Inflammatory macrophage treated with lipopolysaccharide for 4 hours (primary cell): ENCODE data around the gene GJB2.

ENCODE experiments used
- DNase-seq: peaks from one replicate; pipeline ENCODE4 v3.0.0-alpha.2; 2020

GJB2 gene

GRCh38 chr13:20192836-20193161, at the start of gene GJB2:
GJB2 (minus strand) TSS chr13:20192938; CDS start chr13:20189581, 3,357 bp downstream.
- DNase-seq, result no peak

GRCh38 chr13:20241593-20241992, 48.9 kb upstream of the GJB2 start:
- DNase-seq, result no peak

GRCh38 chr13:20239748-20240147, 47.0 kb upstream of the GJB2 start:
- no peak for DNase-seq

GRCh38 chr13:20232556-20233277, 40.0 kb upstream of the GJB2 start:
- no peak for DNase-seq

GRCh38 chr13:20231839-20232555, 39.3 kb upstream of the GJB2 start, which contains the start of gene GJB6:
GJB6 (minus strand) TSS chr13:20232319; CDS start chr13:20223480, 8,839 bp downstream.
- DNase-seq, result no peak

GRCh38 chr13:20230913-20231838, 38.4 kb upstream of the GJB2 start:
- no peak for DNase-seq

- no peak for DNase-seq
Observed at GRCh38 chr13:20227730-20228129, 35.0 kb upstream of the GJB2 start.

- DNase-seq, result no peak
Observed at GRCh38 chr13:20227288-20227687, 34.5 kb upstream of the GJB2 start.

- DNase-seq, result no peak
Observed at GRCh38 chr13:20222553-20222952, 29.8 kb upstream of the GJB2 start.

- DNase-seq, result peak; percentile 98
Observed at GRCh38 chr13:20221772-20222171, 29.0 kb upstream of the GJB2 start.

GRCh38 chr13:20219577-20219976, 26.8 kb upstream of the GJB2 start:
- peak; percentile 54 for DNase-seq

GRCh38 chr13:20217168-20217567, 24.4 kb upstream of the GJB2 start:
- no peak for DNase-seq

GRCh38 chr13:20209948-20210347, 17.2 kb upstream of the GJB2 start:
- no peak for DNase-seq

GRCh38 chr13:20206698-20207235, 14.0 kb upstream of the GJB2 start:
- no peak for DNase-seq

- peak; percentile 47 for DNase-seq
Observed at GRCh38 chr13:20206065-20206697, 13.4 kb upstream of the GJB2 start.

- DNase-seq, result no peak
Observed at GRCh38 chr13:20198781-20199180, 6.0 kb upstream of the GJB2 start.

GRCh38 chr13:20197361-20197834, 4.7 kb upstream of the GJB2 start:
- DNase-seq, result peak; percentile 59

GRCh38 chr13:20195801-20196200, 3.1 kb upstream of the GJB2 start:
- peak; percentile 59 for DNase-seq

- peak; percentile 62 for DNase-seq
Observed at GRCh38 chr13:20193907-20194631, 1.3 kb upstream of the GJB2 start.

- no peak for DNase-seq
Observed at GRCh38 chr13:20193162-20193906, 596 bp upstream of the GJB2 start.
